HG03135 (cell line): ENCODE results near the gene USP20.

ENCODE experiments used
- ATAC-seq: cut with Tn5 transposase; IDR thresholded peaks from one replicate; pipeline ENCODE4 v1.9.1; 2021; ENCODE audit warnings: mild to moderate bottlenecking, moderate library complexity; ENCODE audit not compliant: unreplicated experiment

USP20 gene

DNA sequence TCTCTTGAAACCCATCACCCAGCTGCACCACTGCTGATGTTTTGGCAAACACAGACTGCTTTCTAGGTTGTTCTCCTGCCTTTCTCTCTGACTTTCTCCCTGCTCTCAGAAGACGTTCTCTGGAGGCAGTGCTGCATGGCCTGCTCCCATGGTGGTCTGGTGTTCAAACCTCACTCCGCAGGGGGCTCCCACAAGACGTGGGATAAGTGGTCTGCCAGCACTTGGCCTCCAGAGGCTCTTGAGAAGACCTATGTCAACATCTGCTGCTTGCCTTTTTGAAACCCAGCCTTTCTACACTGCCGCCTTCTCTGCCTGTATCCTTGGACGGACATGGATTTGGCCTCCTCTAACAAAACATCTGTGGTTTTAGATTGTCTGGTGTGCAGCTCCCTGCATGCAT, 16.6 kb downstream of the USP20 start:
- ATAC-seq = no peak

DNA sequence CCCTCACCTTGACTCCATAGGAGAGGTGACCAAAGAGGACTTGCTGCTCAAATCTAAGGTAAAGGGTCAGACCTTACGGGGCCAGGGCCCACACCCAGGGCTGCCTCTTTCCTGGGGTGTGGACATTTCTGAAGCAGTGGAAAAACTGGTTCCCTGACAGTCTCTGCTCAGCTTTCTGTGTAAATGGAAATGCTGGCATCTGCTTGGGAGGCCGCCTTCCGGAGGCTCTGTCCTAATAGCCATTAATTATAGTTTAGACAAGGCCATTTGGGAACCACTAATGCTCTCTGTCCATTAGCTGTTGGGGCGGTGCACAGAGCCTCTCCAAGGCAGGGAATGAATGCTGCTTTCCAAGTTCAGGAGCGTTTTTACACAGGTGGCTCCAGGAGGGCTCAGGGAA, 17.3 kb downstream of the USP20 start:
- no peak for ATAC-seq

DNA sequence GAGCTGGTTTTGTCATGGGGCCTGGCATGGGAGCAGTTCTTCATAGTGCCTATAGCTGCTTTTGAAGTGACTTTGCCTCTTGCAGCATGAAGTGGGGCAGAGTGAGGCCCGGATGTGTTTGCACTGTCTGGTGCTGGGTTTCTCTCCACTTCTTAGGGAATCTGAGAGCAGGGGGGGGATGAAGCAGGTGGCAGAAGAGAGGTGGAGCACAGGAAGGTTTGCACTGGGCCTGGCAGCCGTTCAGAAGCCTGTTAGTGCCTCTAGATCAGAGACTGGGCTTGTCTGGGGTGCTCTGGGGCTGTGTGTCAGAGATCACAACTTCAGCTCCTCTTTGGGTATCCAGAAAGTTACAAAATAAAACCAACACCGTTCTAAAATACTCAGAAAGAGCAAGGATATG, 18.4 kb downstream of the USP20 start:
- ATAC-seq = no peak

DNA sequence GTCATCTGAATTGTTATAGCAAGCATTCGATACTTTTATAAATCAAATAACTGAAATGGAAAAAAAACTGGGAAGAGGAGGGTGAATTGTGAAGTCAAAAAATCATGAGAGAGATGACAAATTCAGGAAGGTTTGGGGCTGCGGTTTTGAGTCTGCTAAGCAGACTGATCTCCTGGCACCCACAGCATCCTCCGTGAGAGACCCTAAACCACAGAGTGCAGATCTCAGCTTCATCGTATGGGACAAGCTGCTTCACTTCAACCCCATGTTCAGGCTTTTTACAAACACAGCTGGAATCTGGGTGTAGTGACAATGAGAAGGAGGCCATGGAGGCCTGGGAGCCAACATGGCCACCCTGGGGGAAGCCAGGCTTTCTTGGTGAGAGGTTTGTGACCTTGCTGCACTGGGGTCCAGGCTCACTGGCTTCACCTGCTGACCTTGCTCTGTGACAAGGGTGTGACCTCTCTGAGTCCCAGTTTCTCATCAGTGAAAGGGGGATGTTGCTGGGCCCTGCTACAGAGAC, 19.4 kb downstream of the USP20 start:
- no peak for ATAC-seq

DNA sequence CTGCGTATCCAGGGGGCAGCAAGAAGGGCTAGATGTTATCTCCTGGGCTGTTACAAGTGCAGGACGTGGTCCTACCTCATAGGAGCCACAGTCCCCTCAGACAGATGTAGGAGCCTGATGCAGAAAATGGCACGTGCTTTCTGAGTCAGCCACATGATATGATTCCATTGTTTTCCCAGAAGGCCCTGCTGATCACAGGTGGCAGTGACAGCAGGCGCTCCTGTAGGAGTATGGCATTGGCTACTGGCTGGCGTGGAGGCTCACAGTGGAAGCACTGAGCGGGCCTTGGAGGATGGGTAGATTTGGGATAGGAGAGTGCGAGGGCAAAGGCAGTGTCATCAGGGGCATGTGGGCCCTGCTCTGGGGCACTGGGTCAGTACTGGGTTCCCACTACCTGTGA, 21.9 kb downstream of the USP20 start:
- no peak for ATAC-seq

DNA sequence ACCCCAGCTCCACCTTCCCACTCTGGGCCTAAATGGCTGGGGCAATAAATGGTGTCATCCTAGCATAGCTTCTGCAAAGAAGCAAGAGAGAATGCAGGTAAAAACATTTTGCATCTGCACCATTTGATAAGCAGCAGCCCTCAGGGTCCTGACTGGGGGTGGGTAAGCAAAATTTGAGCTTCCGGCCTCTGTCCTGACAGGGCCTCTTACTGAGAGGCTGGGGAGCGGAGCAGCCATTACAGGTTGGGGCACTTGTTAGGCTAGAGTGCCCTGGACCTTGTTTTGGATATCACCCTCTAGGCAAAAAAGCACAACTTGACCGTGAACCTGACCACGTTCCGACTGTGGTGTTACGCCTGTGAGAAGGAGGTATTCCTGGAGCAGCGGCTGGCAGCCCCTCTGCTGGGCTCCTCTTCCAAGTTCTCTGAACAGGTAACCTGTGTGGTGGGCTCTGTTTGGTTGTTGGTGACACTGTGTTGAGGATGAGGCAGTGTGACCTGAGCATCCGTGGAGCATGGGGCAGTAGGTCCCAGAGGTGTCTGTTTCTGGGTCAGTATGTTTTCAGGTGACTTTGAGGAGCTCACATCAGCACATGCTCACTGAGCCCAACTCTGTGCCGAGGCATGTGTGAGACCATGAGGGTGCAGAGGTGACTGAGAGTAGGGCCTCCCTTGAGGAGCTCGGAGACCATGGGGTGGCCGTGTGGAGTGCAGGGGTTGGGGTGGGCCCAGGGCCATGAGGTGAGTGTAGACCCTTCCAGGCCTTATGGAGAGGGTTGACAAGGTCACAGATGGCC, 23.1 kb downstream of the USP20 start:
- ATAC-seq = no peak

DNA sequence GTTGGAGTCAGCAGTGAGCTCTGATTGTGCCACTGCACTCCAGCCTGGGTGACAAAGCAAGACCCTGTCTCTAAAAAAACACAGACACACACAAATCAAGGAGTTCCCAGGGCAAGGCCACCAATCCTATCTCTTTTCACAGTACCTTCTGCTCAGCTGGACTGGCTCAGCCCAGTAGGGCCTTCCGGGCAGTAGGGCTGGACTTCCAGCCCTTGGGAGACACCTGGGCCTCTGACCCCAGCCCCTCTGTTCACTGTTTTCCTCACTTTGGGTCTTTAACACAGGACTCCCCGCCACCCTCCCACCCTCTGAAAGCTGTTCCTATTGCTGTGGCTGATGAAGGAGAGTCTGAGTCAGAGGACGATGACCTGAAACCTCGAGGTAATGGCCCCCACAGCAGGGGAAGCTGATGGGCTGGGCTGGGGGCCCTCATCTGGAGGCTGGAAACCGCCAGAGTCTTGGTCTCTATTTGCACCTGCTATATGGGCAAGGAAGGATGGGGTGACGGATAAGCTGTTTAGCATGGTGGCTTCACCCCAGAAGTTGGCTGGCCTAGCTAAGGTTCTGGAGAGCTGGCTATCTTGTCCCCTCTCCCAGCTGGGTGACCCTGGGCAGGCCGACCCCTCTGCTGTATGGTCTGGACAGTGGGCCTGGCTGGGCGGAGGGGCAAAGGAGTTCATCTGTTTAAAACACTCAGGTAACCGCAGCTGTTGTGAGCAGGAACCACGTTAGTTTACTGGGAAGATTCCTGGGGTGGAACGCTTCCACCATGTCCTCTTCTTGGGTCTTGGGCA, 25.6 kb downstream of the USP20 start:
- ATAC-seq = no peak

DNA sequence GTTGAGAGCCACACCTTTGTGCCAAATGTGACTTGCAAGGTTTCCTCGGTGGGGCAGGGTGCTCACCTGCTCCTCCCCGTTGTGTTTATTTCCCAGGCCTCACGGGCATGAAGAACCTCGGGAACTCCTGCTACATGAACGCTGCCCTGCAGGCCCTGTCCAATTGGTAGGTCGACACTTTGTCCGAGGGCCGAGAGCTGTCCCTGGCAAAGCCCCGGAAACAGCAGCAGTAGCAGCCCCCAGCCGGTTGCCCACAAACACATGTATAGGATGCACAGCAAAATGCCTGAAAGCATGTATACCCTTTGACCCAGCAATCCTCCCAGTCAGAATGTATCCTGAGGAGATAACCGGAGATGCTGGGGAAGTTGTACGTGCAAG, 26.2 kb downstream of the USP20 start:
- ATAC-seq = no peak

DNA sequence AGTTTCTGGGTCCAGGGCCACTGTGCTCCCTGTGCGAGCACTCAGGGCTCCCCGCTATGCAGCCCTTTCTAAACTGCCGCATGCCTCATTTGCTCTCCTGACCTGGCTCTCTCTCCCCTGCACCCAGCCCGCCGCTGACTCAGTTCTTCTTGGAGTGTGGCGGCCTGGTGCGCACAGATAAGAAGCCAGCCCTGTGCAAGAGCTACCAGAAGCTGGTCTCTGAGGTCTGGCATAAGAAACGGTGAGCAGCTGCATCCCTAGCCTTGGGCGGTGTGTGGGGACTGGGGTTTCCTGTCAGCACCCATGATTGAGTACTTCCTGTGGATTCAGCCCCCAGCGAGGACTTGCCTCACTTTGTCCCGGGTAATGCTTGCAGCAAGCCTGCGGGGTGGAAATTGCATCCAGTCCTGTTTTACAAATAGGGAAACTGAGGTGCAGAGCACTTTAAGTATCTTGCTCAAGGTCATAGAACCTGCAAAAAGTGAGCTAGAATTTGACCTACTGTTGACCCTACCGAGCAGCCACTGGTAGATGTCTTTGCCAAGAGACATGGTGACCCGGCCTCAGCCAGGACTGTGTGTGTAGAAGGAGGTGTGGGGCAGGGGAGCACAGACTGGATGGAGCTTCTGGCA, 27.9 kb downstream of the USP20 start:
- no peak for ATAC-seq

DNA sequence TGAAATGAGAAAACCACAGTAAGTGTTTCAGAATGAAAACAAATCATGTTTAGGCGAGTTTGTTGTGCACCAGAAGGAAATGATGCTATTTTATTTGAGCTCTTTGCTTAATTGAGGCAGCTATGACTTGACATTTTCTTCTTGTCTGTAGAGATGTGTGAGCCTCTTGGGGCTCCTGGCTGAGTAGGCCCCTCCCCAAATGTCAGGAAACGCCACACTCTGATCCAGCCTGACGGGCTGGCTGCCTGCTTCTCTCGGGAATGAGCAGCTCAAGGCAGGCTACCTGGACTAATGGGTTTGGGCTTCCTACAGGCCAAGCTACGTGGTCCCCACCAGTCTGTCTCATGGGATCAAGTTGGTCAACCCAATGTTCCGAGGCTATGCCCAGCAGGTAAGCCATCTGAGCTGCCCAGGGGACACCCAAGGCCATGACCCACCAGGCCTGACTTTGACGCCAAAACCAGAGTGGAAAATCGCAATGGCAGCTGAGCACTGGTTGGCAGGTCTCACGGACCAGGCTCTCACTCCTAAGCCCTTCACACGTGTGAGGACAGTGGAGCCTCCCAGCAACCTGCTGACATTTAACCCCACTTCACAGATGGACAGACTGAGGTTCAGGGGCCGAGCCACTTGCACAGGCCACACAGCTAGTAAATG, 29.9 kb downstream of the USP20 start:
- no peak for ATAC-seq

DNA sequence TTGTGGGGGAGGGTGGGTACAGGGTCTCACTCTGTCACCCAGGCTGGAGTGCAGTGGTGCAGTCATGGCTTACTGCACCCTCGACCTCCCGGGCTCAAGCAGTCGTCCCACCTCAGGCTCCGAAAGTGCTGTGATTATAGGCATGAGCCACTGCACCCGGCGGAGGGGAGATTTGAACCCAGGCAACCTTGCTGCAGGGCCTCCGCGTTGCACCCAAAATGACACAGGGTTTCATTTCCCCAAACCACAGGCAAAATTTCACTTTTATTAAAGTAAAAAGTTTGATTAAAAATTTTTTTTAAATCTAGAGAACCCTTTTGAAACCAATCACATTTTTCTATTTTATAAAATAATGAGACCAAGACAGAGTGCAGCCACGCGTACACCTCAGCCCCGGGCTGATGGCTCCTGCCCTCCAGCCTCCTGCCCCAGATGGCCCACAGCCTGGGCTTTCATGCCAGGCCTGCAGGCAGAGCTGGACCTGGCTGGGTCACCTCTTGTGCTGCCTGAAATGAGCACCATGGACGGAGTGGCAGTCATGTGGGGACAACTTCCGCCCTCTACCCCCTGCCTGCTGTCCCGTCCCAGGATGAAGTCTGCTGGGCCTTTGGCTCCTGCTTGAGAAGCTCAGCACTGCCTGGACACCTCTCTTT, 30.5 kb downstream of the USP20 start:
- no peak for ATAC-seq

DNA sequence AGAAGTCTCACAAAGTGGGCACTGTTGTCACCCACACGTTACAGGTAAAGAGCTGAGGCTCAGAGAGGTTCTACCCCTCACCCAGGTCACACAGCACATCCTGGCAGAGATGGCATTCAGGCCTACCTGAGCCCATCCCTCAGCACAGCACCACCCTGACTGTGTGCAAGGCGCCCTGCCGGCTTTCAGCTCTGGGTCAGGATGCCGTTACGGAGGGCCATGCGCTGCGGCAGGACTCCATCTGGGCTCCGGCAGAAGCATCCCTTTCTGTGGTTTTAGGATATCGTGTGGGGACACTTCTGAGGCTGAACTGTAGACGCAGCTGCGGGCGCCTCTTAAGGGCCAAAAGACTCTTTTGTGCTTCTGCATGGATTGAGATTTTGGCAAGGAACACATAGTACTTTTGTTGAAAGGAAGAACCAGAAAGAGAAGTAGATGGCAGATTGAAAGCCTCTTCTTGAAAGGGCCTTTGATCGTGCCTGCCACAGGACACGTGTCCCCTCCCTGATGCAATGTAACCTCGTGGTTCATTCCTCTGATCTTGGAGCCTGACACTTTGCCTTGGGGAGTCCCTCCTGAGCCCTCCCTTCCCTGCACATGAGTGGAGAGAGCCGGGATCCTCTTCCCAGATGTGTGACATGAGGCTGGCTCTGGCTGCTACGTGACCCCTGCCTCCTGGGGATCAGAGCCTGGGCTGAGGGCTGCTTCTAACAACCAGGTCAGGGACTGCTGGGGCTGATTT, 31.3 kb downstream of the USP20 start:
- ATAC-seq = no peak

DNA sequence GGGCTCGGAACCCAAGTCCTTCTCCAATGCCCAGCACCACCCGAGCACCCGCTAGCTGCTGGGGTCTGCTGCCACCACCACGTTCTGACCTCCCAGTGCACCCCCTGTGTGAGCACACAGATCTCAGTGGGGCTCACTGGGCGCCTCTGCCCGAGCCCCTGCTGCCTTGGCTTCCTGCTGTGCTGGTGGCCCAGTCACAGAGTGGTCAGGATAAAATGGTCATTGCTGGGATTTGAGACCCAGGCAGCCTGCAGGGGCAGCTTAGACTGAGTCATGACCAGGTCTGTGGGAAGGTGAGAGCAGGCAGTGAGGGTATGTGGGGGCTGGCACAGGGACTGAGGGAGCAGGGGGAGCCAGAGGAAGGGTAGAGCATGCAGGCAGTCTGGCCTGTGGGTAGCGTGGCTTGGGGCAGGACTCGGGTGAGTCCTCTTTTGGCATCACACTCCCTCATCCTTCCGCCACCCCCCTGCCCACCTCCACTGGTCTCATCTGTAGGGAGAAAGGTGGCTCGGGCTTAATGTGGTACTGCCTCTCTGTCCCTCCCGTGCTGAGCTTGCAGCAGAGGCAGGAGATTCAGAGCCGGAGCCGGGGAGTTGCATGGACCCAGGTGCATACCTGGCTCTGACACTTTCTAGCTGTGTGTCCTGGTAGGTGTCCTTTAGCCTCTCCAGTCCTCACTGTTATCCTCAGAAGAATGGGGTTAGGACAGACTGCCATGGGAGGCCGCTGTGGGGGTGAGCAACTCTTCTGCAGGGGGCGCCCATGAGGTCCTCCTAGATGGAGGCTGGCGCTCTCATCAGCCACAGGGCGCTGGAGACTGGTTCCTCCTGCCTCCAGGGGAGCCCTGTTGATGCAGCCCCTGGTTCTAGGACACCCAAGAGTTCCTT, 32.1 kb downstream of the USP20 start:
- ATAC-seq = no peak

DNA sequence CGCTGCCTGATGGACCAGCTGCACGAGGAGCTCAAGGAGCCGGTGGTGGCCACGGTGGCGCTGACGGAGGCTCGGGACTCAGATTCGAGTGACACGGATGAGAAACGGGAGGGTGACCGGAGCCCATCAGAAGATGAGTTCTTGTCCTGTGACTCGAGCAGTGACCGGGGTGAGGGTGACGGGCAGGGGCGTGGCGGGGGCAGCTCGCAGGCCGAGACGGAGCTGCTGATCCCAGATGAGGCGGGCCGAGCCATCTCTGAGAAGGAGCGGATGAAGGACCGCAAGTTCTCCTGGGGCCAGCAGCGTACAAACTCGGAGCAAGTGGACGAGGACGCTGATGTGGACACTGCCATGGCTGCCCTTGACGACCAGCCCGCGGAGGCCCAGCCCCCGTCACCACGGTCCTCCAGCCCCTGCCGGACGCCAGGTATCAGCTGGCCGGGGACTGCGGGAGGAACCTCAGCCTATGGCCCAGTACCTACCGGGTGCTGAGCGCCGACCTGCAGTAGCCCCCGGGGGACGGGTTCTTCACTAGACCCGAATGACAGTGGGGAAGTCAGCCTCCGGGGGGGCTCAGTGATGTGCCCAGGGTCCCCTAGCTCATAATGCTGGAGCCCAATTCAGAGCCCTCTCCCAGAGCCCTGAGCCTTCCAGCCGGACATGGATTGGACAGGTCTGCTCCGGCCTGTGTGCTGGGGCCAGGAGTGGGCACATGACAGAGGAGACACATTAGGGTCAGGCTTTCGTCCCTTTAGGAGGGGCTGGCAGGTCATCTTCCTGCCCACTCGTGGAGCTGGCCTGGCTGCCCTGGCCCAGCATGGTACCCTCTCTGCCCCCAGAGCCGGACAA, 33.0 kb downstream of the USP20 start:
- ATAC-seq = no peak

DNA sequence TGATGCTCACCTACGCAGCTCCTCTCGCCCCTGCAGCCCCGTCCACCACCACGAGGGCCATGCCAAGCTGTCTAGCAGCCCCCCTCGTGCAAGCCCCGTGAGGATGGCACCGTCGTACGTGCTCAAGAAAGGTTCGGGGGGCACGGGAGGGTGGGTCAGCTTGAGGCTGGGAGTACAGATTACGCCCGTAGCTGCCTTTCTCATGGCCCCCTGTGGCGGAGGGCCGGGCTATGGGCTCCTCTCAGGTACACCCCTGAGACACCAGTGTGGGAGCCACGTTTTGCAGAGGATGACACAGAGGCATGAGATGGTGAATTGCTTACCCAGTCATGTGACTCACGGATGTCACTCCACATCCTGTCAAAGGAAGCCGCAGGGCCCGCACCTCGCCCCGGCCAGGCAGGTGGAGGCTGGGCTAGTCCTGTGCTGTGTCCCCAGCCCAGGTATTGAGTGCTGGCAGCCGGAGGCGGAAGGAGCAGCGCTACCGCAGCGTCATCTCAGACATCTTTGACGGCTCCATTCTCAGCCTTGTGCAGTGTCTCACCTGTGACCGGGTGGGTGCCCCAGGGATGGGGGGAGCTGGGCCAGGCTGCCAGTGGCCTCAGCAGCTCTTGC, 33.7 kb downstream of the USP20 start:
- ATAC-seq = no peak

DNA sequence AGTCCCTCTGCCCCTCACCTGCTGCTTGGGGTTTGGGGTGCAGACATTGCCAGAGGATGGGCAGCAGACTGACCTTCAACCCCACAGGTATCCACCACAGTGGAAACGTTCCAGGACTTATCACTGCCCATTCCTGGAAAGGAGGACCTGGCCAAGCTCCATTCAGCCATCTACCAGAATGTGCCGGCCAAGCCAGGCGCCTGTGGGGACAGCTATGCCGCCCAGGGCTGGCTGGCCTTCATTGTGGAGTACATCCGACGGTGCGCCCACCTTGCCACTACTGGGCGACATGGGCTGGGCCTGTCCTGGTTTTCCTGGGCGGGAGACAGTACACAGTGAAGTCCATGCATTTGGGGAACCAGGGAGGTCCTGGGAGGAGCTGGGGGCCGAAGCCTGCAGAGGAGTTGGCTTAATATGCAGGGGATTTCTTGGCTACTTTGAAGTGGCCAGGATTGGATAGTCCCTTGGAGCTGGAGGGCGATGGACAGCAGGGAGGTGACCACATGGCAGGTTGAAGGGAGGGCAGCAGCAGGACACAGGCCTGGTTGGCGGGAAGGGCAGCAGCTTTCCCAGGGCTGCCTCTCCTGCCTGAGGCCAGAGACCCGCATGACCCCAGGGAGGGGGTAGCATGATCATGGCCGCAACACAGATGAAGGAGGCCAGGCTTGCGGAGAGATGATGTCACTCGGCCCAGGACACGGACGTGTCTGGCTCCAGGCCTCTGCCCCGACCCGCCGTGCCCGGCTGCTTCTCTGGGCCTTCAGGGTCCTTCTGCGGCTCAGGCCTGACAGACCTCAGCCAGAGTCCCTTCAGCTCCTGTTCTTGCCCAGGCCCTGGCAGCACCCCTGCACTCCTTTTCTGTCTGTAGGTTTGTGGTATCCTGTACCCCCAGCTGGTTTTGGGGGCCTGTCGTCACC, 34.6 kb downstream of the USP20 start:
- no peak for ATAC-seq

DNA sequence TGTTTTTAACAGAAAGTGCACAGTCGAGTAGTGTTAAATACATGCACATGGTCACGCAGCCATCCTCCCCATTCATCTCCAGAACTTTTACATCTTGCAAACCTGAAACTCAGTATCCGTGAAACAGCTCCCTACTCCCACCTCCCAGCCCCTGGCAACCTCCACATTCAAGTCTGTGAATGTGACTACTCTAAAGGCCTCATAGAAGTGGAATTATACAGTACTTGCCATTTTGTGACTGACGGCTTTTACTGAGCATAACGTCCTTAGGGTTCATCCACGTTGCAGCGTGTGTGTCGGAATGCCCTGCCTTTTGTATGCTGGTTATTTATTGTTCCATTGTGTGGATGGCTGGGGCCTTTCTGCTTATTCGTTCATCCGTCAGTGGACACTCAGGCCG, 35.8 kb downstream of the USP20 start:
- ATAC-seq = no peak
